WTC11 (cell line): ENCODE measurements around the gene SSR2. TPM values are rescaled to one million over a fixed set of nuclear protein-coding genes. Genes with fewer than 3 reads are reported as not detected.

Source experiments
- ATAC-seq: fragments of 200-7000 bp; cut with Tn5 transposase; 2 replicates; pipeline ENCODE4 v1.10.0; 2021; ENCODE audit warnings: mild to moderate bottlenecking, moderate library complexity
- CTCF ChIA-PET: fragments of 300-600 bp; sonication (Branson Sonifier 250); formaldehyde crosslinking; loops from one replicate; lab custom pipeline; 2021; ENCODE audit warnings: antibody characterized with exemption; lab: Charles Lee
- POLR2A ChIA-PET: fragments of 350-600 bp; sonication (Branson Sonifier 250); formaldehyde crosslinking; loops from one replicate; lab custom pipeline; 2021; ENCODE audit warnings: antibody characterized with exemption; lab: Charles Lee
- DNase-seq: peaks from one replicate; pipeline ENCODE4 v3.0.0; 2021; ENCODE audit warnings: low spot score
- H3K27ac Mint-ChIP-seq: 2 replicates; pipeline ENCODE4 v1.8.0; 2021; ENCODE audit warnings: mixed read lengths
- H3K27me3 Mint-ChIP-seq: 2 replicates; pipeline ENCODE4 v1.8.0; 2021; ENCODE audit warnings: low read depth, mild to moderate bottlenecking, moderate library complexity, mixed read lengths
- H3K36me3 Mint-ChIP-seq: 2 replicates; pipeline ENCODE4 v1.8.0; 2021; ENCODE audit warnings: mixed read lengths
- H3K4me1 Mint-ChIP-seq: 2 replicates; pipeline ENCODE4 v1.8.0; 2022; ENCODE audit warnings: mixed read lengths
- H3K4me3 Mint-ChIP-seq: 2 replicates; pipeline ENCODE4 v1.8.0; 2021; ENCODE audit warnings: mild to moderate bottlenecking, moderate library complexity, mixed read lengths
- H3K9me3 Mint-ChIP-seq: 2 replicates; pipeline ENCODE4 v1.8.0; 2021; ENCODE audit warnings: mixed read lengths
- ELF4 ChIP-seq: sonication (generic); formaldehyde crosslinking; IDR thresholded peaks from 2 replicates; pipeline ENCODE4 v1.8.1; 2022; ENCODE audit warnings: low read depth, mild to moderate bottlenecking, moderate library complexity, missing genetic modification reagents
- FOXK1 ChIP-seq: sonication (generic); formaldehyde crosslinking; IDR thresholded peaks from 2 replicates; pipeline ENCODE4 v1.8.0; 2022; ENCODE audit warnings: mild to moderate bottlenecking, moderate library complexity, missing genetic modification reagents
- NFYB ChIP-seq: sonication (generic); formaldehyde crosslinking; conservative IDR thresholded peaks from 2 replicates; pipeline ENCODE4 v1.8.0; 2022; ENCODE audit warnings: low read depth, missing genetic modification reagents
- NR1H2 ChIP-seq: sonication (generic); formaldehyde crosslinking; IDR thresholded peaks from 2 replicates; pipeline ENCODE4 v1.9.0; 2021; ENCODE audit warnings: mild to moderate bottlenecking, moderate library complexity, missing genetic modification reagents
- OVOL2 ChIP-seq: fragments of 250-450 bp; sonication (Bioruptor Pico); IDR thresholded peaks from 2 replicates; pipeline ENCODE4 v1.9.0; 2021; ENCODE audit warnings: mild to moderate bottlenecking, borderline replicate concordance
- SMAD3 ChIP-seq: sonication (generic); formaldehyde crosslinking; IDR thresholded peaks from 2 replicates; pipeline ENCODE4 v1.8.0; 2022; ENCODE audit warnings: missing genetic modification reagents, mild to moderate bottlenecking, borderline replicate concordance
- SP1 ChIP-seq: sonication (generic); formaldehyde crosslinking; conservative IDR thresholded peaks from 2 replicates; pipeline ENCODE4 v1.8.1; 2022; ENCODE audit warnings: missing genetic modification reagents
- TEAD1 ChIP-seq: sonication (generic); formaldehyde crosslinking; IDR thresholded peaks from 2 replicates; pipeline ENCODE4 v1.8.0; 2022; ENCODE audit warnings: mild to moderate bottlenecking, missing genetic modification reagents
- total RNA-seq: library from RNA; stranded (reverse); gene quantifications from 3 replicates; pipeline ENCODE4 v1.2.3, GENCODE V29; 2021
- TF ChIP-seq, protein P1 (sequence below): sonication (generic); formaldehyde crosslinking; IDR thresholded peaks from 2 replicates; pipeline ENCODE4 v1.8.1; 2023; ENCODE audit warnings: mild to moderate bottlenecking, missing genetic modification reagents
- TF ChIP-seq, protein P2 (sequence below): sonication (generic); formaldehyde crosslinking; IDR thresholded peaks from 2 replicates; pipeline ENCODE4 v1.8.0; 2023; ENCODE audit warnings: missing genetic modification reagents, mild to moderate bottlenecking, borderline replicate concordance
- TF ChIP-seq, protein P3 (sequence below): sonication (generic); formaldehyde crosslinking; conservative IDR thresholded peaks from 2 replicates; pipeline ENCODE4 v1.8.1; 2023; ENCODE audit warnings: mild to moderate bottlenecking, low read depth, missing genetic modification reagents, moderate library complexity
- TF ChIP-seq, protein P4 (sequence below): sonication (generic); formaldehyde crosslinking; IDR thresholded peaks from 2 replicates; pipeline ENCODE4 v1.8.0; 2022; ENCODE audit warnings: mild to moderate bottlenecking, missing genetic modification reagents

The SSR2 gene
- total RNA-seq, 1 experiment from 2014 or later, result 175 TPM

DNA sequence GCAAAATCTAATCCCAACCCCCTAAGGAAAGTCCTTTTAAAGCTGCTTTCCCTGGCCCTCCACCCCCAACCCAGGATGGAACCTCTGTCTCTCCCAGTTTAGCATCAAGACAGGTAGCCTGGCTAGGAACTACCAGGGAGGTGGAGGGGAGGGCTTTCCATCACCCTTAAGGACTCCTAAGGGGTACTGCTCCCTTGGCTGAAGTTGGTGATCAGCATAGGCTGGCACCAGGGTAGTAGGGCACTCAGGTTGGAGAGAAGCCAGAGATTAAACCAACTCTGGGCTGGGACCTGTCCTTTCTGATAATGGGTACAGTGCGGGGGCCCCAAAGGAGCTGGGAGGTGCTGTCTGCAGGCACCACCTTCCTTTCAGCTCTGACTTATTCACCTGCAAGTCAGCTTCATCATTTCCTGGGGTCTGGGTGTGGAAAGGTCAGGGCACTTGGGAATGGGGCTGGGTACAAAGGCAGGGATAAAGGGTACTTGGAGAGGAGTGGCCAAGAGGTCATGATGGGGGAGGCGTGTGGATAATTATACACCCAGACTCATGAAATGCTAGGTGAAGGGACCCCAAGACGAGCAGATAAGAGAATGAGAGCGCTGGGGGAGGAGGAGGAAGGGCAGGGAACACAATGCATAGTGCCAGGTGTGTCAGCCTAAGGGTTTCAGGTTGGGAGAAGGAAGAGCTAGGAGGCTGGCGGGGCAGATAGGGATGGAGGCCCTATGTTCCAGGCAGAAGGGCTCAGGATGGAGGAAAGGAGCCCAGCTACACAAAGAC lies 43.6 kb downstream of the SSR2 start (continued):
- TF ChIP-seq OVOL2 (CRISPR knock-in tag) (no peak), SP1 (CRISPR knock-in tag) (no peak), NFYB (CRISPR knock-in tag) (no peak), NR1H2 (CRISPR knock-in tag) (no peak), ELF4 (CRISPR knock-in tag) (no peak), SMAD3 (CRISPR knock-in tag) (no peak), TEAD1 (no peak), FOXK1 (no peak)
- TF ChIP-seq, protein P1, sequence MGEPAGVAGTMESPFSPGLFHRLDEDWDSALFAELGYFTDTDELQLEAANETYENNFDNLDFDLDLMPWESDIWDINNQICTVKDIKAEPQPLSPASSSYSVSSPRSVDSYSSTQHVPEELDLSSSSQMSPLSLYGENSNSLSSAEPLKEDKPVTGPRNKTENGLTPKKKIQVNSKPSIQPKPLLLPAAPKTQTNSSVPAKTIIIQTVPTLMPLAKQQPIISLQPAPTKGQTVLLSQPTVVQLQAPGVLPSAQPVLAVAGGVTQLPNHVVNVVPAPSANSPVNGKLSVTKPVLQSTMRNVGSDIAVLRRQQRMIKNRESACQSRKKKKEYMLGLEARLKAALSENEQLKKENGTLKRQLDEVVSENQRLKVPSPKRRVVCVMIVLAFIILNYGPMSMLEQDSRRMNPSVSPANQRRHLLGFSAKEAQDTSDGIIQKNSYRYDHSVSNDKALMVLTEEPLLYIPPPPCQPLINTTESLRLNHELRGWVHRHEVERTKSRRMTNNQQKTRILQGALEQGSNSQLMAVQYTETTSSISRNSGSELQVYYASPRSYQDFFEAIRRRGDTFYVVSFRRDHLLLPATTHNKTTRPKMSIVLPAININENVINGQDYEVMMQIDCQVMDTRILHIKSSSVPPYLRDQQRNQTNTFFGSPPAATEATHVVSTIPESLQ (CRISPR knock-in tag), result no peak
- TF ChIP-seq, protein P2, sequence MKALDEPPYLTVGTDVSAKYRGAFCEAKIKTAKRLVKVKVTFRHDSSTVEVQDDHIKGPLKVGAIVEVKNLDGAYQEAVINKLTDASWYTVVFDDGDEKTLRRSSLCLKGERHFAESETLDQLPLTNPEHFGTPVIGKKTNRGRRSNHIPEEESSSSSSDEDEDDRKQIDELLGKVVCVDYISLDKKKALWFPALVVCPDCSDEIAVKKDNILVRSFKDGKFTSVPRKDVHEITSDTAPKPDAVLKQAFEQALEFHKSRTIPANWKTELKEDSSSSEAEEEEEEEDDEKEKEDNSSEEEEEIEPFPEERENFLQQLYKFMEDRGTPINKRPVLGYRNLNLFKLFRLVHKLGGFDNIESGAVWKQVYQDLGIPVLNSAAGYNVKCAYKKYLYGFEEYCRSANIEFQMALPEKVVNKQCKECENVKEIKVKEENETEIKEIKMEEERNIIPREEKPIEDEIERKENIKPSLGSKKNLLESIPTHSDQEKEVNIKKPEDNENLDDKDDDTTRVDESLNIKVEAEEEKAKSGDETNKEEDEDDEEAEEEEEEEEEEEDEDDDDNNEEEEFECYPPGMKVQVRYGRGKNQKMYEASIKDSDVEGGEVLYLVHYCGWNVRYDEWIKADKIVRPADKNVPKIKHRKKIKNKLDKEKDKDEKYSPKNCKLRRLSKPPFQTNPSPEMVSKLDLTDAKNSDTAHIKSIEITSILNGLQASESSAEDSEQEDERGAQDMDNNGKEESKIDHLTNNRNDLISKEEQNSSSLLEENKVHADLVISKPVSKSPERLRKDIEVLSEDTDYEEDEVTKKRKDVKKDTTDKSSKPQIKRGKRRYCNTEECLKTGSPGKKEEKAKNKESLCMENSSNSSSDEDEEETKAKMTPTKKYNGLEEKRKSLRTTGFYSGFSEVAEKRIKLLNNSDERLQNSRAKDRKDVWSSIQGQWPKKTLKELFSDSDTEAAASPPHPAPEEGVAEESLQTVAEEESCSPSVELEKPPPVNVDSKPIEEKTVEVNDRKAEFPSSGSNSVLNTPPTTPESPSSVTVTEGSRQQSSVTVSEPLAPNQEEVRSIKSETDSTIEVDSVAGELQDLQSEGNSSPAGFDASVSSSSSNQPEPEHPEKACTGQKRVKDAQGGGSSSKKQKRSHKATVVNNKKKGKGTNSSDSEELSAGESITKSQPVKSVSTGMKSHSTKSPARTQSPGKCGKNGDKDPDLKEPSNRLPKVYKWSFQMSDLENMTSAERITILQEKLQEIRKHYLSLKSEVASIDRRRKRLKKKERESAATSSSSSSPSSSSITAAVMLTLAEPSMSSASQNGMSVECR (CRISPR knock-in tag), result no peak
- TF ChIP-seq, protein P3, sequence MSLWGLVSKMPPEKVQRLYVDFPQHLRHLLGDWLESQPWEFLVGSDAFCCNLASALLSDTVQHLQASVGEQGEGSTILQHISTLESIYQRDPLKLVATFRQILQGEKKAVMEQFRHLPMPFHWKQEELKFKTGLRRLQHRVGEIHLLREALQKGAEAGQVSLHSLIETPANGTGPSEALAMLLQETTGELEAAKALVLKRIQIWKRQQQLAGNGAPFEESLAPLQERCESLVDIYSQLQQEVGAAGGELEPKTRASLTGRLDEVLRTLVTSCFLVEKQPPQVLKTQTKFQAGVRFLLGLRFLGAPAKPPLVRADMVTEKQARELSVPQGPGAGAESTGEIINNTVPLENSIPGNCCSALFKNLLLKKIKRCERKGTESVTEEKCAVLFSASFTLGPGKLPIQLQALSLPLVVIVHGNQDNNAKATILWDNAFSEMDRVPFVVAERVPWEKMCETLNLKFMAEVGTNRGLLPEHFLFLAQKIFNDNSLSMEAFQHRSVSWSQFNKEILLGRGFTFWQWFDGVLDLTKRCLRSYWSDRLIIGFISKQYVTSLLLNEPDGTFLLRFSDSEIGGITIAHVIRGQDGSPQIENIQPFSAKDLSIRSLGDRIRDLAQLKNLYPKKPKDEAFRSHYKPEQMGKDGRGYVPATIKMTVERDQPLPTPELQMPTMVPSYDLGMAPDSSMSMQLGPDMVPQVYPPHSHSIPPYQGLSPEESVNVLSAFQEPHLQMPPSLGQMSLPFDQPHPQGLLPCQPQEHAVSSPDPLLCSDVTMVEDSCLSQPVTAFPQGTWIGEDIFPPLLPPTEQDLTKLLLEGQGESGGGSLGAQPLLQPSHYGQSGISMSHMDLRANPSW, result no peak

DNA sequence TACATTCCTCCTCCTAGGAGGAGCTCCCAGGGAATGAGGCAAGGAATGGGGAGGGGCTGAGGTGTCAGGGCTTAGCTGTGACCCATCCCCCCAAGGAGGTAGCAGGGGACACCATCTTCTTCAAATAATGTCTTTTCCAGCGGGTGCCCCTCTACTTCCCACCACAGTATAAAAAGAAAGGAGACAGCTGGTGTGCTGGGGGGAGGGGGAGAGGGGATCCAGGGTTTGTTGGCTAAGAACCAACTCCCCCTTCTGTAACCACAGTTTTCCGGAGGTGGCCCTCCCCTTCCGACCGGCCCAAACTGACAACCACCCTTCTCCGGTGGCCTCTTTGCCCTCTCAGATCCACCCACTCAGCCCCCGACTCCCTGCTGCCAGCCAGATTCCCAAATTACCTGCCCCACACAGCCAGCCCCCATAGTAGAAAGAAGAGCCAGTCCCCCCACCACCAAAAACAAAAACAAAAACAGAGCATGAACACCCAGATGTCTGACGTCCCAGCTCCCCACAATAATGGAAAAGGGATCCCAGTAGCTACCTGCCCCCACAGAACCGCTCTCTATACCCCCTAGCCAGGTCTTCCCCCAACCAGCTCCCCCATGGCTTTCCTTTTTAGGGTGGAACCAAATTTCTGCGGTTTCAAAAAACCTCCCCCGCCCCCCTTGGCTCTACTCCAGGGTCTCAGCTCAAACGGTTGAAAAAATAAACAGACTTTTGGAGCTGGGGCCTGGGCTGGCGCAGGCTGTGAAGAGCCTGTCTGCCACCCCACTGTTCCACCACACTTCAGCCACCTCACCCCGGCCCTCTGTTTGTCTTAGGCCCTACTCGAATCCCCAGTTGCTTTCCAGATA lies 44.5 kb downstream of the SSR2 start:
- POLR2A ChIA-PET, result interaction anchor here (0.6 to 4.4 kb wide), 11 partner anchors 7 to 703 kb away, joined by 3 to 40 read pairs (median 4); partner anchors contain the start of genes KHDC4, PAQR6 and RAB25
- Mint-ChIP-seq H3K36me3 (no peaks in the 10 kb centered on the region; the same call in none of the 2 replicates), H3K27me3 (no peaks in the 10 kb centered on the region), H3K27ac (no peak overlapping the region), H3K4me1 (peaks cover 77% of the 10 kb centered on the region), H3K4me3 (peak overlapping the region; percentile 95), H3K9me3 (no peaks in the 10 kb centered on the region)
- peak; percentile 41 for DNase-seq
- ATAC-seq, result peak; percentile 43
- TF ChIP-seq TEAD1, result 0 out of 2 replicates have a peak, but pooled peaks have one; percentile 6
- TF ChIP-seq, protein P4, sequence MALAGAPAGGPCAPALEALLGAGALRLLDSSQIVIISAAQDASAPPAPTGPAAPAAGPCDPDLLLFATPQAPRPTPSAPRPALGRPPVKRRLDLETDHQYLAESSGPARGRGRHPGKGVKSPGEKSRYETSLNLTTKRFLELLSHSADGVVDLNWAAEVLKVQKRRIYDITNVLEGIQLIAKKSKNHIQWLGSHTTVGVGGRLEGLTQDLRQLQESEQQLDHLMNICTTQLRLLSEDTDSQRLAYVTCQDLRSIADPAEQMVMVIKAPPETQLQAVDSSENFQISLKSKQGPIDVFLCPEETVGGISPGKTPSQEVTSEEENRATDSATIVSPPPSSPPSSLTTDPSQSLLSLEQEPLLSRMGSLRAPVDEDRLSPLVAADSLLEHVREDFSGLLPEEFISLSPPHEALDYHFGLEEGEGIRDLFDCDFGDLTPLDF (CRISPR knock-in tag), result no peak
- CTCF ChIA-PET, result interaction anchor here (0.6 to 7.2 kb wide), 20 partner anchors 8 to 249 kb away, joined by 3 to 122 read pairs (median 6); partner anchors contain the start of genes RAB25 and UBQLN4
